ENCODE results near the gene EGLN2. TPM values are rescaled to one million over a fixed set of nuclear protein-coding genes. Genes with fewer than 3 reads are reported as not detected.
"Not testable (repeated sequence)": the region's sequence is repeated elsewhere in the genome, so short reads cannot be mapped to it uniquely, and the experiment has no call there.

The EGLN2 gene
- polyA plus RNA-seq, 10 donors = 38.4 to 59.6 (median 46.3) TPM

- DNase-seq = no peak
Observed at GRCh38 chr19:40774916-40775631, 23.9 kb upstream of the EGLN2 start, which contains the start of gene MIA. Gene MIA (plus strand): TSS chr19:40775521. CDS start chr19:40775543, 22 bp downstream.

- no peak for DNase-seq
Observed at GRCh38 chr19:40775632-40776022, 23.4 kb upstream of the EGLN2 start.

GRCh38 chr19:40776364-40776763, 22.6 kb upstream of the EGLN2 start:
- no peak for DNase-seq

- peak; percentile 94 to 97 (median 95) for DNase-seq
Observed at GRCh38 chr19:40776932-40777644, 21.9 kb upstream of the EGLN2 start.

GRCh38 chr19:40777645-40777936, 21.4 kb upstream of the EGLN2 start:
- DNase-seq = no peak

- peak; percentile 100 for DNase-seq
Observed at GRCh38 chr19:40777937-40778705, 20.9 kb upstream of the EGLN2 start, which contains the start of gene RAB4B. Gene RAB4B (plus strand): TSS chr19:40778247. CDS start chr19:40778376, 129 bp downstream.

- DNase-seq = no peak
Observed at GRCh38 chr19:40778706-40779284, 20.2 kb upstream of the EGLN2 start.

- DNase-seq = no peak
Observed at GRCh38 chr19:40780582-40780981, 18.4 kb upstream of the EGLN2 start.

GRCh38 chr19:40781140-40781539, 17.9 kb upstream of the EGLN2 start:
- DNase-seq = no peak

GRCh38 chr19:40783711-40784110, 15.3 kb upstream of the EGLN2 start:
- DNase-seq = no peak

- not testable (repeated sequence) for DNase-seq
Observed at GRCh38 chr19:40784146-40784545, 14.8 kb upstream of the EGLN2 start.

- no peak for DNase-seq
Observed at GRCh38 chr19:40785526-40785925, 13.5 kb upstream of the EGLN2 start.

- no peak for DNase-seq
Observed at GRCh38 chr19:40786060-40787037, 12.6 kb upstream of the EGLN2 start.

- DNase-seq = no peak
Observed at GRCh38 chr19:40791349-40791748, 7.6 kb upstream of the EGLN2 start.

GRCh38 chr19:40791996-40792395, 7.0 kb upstream of the EGLN2 start:
- DNase-seq = no peak

GRCh38 chr19:40797166-40797962, 1.6 kb upstream of the EGLN2 start:
- no peak for DNase-seq

- peak in 1 of 3 donors; percentile 68 for DNase-seq
Observed at GRCh38 chr19:40797963-40798682, 868 bp upstream of the EGLN2 start.

- DNase-seq = peak in 2 of 3 donors; percentile 62 to 85
Observed at GRCh38 chr19:40799558-40800338, 757 bp downstream of the EGLN2 start.
